ENCODE results near the gene HECTD2. TPM values are rescaled to one million over a fixed set of nuclear protein-coding genes. Genes with fewer than 3 reads are reported as not detected.
A peak's percentile ranks its signal among the peaks of the same experiment; 100 is the strongest.
"Not testable (repeated sequence)": the region's sequence is repeated elsewhere in the genome, so short reads cannot be mapped to it uniquely, and the experiment has no call there.

The HECTD2 gene
- total and polyA plus RNA-seq, 9 of the 15 experiments (the other 6 are each of a cell fraction or from before 2014, with no cell fraction given) = 1.3 to 5.9 (median 3.9) TPM

- ChIA-PET POLR2A (no interaction called here), CTCF (ENCODE audit: low intra/inter-chr PET ratio) (no interaction called here)
- FAIRE-seq = no peak
- Histone ChIP-seq H3K4me2 (ENCODE audit: insufficient read depth, low read length) (no peak overlapping the region), H3K27ac (ENCODE audit: extremely low read depth, low read depth, low read length) (no peak overlapping the region), H3K9ac (ENCODE audit: insufficient read depth in 1 of 2, low read depth in 2 of 2, low read length in 2 of 2) (no peak overlapping the region), H3K36me3 (ENCODE audit: control insufficient read depth, insufficient read depth, low read length) (no peaks in the 10 kb centered on the region), H3K27me3 (ENCODE audit: control insufficient read depth in 2 of 2, insufficient read depth in 2 of 2, low read length in 2 of 2) (no peaks in the 10 kb centered on the region), H3K4me1 (replicated peaks in 1 of 2; ENCODE audit: control insufficient read depth in 2 of 2, insufficient read depth in 2 of 2, low read length in 2 of 2) (no peaks in the 10 kb centered on the region), H3K79me2 (ENCODE audit: control insufficient read depth, insufficient read depth, low read length) (no peaks in the 10 kb centered on the region), H3K4me3 (no peak overlapping the region), H3K9me1 (ENCODE audit: control insufficient read depth, insufficient read depth, low read length) (no peaks in the 10 kb centered on the region), H4K20me1 (replicated peaks; ENCODE audit: control insufficient read depth, insufficient read depth, low read length) (no peaks in the 10 kb centered on the region), H2AFZ (ENCODE audit: low read depth, low read length) (no peak overlapping the region), H3K9me3 (replicated peaks; ENCODE audit: control insufficient read depth, insufficient read depth, low read depth, low read length) (no peaks in the 10 kb centered on the region; the same call in 1 of the 2 replicates)
- TF ChIP-seq ZNF507 (tag; conservative IDR thresholded peaks at IDR 0.05) (peak; percentile 96), SP2 (IDR thresholded peaks at IDR 0.05; ENCODE audit: extremely low read depth, low read depth, low read length, poor library complexity, severe bottlenecking) (no peak), RBM15 (IDR thresholded peaks at IDR 0.05; ENCODE audit: insufficient read depth, low read length) (no peak)
- BruUV-seq (replicated peaks) = no TSS peak
- in situ Hi-C loops (cut with MboI) = no loop called here
- no peak for DNase-seq (ENCODE audit: extremely low read depth in 1 of 4, low spot score in 3 of 4)
- ATAC-seq = no peak
- intact Hi-C loops (cut with micrococcal nuclease) = no loop called here
These were observed 43.4 kb downstream of the HECTD2 start for GRCh38 chr10:91453535-91453934.

GRCh38 chr10:91455135-91455534, 45.0 kb downstream of the HECTD2 start:
- H2AFZ ChIP-seq (ENCODE audit: low read depth, low read length); H4K20me1 ChIP-seq (replicated peaks; ENCODE audit: control insufficient read depth, insufficient read depth, low read length); H3K9me3 ChIP-seq (replicated peaks; ENCODE audit: control insufficient read depth, insufficient read depth, low read depth, low read length); H3K79me2 ChIP-seq (ENCODE audit: control insufficient read depth, insufficient read depth, low read length); H3K27me3 ChIP-seq (ENCODE audit: control insufficient read depth in 2 of 2, insufficient read depth in 2 of 2, low read length in 2 of 2); H3K4me2 ChIP-seq (ENCODE audit: insufficient read depth, low read length); ATAC-seq; H3K27ac ChIP-seq (ENCODE audit: extremely low read depth, low read depth, low read length); H3K9ac ChIP-seq (ENCODE audit: insufficient read depth in 1 of 2, low read depth in 2 of 2, low read length in 2 of 2); FAIRE-seq; H3K4me3 ChIP-seq; BruUV-seq (replicated peaks); CTCF ChIA-PET (ENCODE audit: low intra/inter-chr PET ratio); DNase-seq (ENCODE audit: extremely low read depth in 1 of 4, low spot score in 3 of 4); intact Hi-C loops (cut with micrococcal nuclease); POLR2A ChIA-PET; H3K4me1 ChIP-seq (replicated peaks in 1 of 2; ENCODE audit: control insufficient read depth in 2 of 2, insufficient read depth in 2 of 2, low read length in 2 of 2); in situ Hi-C loops (cut with MboI); H3K9me1 ChIP-seq (ENCODE audit: control insufficient read depth, insufficient read depth, low read length); H3K36me3 ChIP-seq (ENCODE audit: control insufficient read depth, insufficient read depth, low read length): not testable (repeated sequence)
- WGBS (ENCODE audit: insufficient coverage, low coverage, missing lambda C conversion rate) = 47% methylated on average over 1 of the region's 1 CpG

Data from K562 (cell line).